Osteoblast (primary cell): Measurements from ENCODE around the gene GABPA. TPM values are rescaled to one million over a fixed set of nuclear protein-coding genes. Genes with fewer than 3 reads are reported as not detected.
A peak's percentile ranks its signal among the peaks of the same experiment; 100 is the strongest.
"Not testable (repeated sequence)": the region's sequence is repeated elsewhere in the genome, so short reads cannot be mapped to it uniquely, and the experiment has no call there.

Experiments
- DNase-seq: peaks from one replicate; pipeline ENCODE4 v3.0.0; 2011; ENCODE audit warnings: low spot score, mixed read lengths; ENCODE audit not compliant: insufficient read length; ENCODE audit errors: missing footprints
- H2AFZ ChIP-seq: 2 replicates; pipeline ENCODE4 v1.6.0; 2011; ENCODE audit warnings: mild to moderate bottlenecking, low read length
- H3K27ac ChIP-seq: 2 replicates; pipeline ENCODE4 v1.5.1; 2011; ENCODE audit warnings: mild to moderate bottlenecking, low read depth, low read length, moderate library complexity
- H3K27me3 ChIP-seq: 2 replicates; pipeline ENCODE4 v1.6.0; 2012; ENCODE audit warnings: mild to moderate bottlenecking, control low read depth, inconsistent platforms, low read length, moderate library complexity; ENCODE audit not compliant: insufficient read depth
- H3K36me3 ChIP-seq: 2 replicates; pipeline ENCODE4 v1.5.1; 2011; ENCODE audit warnings: mild to moderate bottlenecking, low read length, control low read depth, moderate library complexity; ENCODE audit not compliant: insufficient read depth
- H3K4me1 ChIP-seq: 2 replicates; pipeline ENCODE4 v1.5.1; 2011; ENCODE audit warnings: mild to moderate bottlenecking, low read length, control low read depth, moderate library complexity; ENCODE audit not compliant: insufficient read depth
- H3K4me2 ChIP-seq: 2 replicates; pipeline ENCODE4 v1.6.0; 2011; ENCODE audit warnings: mild to moderate bottlenecking, low read length; ENCODE audit not compliant: insufficient read depth
- H3K4me3 ChIP-seq: fragments of 200-600 bp; sonication (generic); 3 replicates; pipeline ENCODE4 v1.5.1; 2012; ENCODE audit warnings: mild to moderate bottlenecking, low read length, inconsistent platforms; ENCODE audit not compliant: insufficient read depth
- H3K79me2 ChIP-seq: 2 replicates; pipeline ENCODE4 v1.6.0; 2012; ENCODE audit warnings: mild to moderate bottlenecking, low read length, control low read depth, inconsistent platforms; ENCODE audit not compliant: insufficient read depth
- H3K9me3 ChIP-seq: 2 replicates; pipeline ENCODE4 v1.5.1; 2011; ENCODE audit warnings: low read depth, low read length, control low read depth
- H4K20me1 ChIP-seq: 2 replicates; pipeline ENCODE4 v1.6.0; 2012; ENCODE audit warnings: mild to moderate bottlenecking, low read length, control low read depth; ENCODE audit not compliant: insufficient read depth
- CTCF ChIP-seq: IDR thresholded peaks from 2 replicates; pipeline ENCODE4 v1.5.1; 2011; ENCODE audit warnings: mild to moderate bottlenecking, low read depth, low read length, moderate library complexity; ENCODE audit errors: extremely low read depth
- total RNA-seq: library from RNA; depleted of rRNA; stranded (reverse); fragments of >200 nt; gene quantifications from 2 replicates; pipeline ENCODE4 v1.2.3, GENCODE V29; 2012

GABPA gene
- total RNA-seq, 1 donor: 28.6 TPM

- Histone ChIP-seq H3K4me3 (no peak overlapping the region), H3K4me1 (no peaks in the 10 kb centered on the region), H2AFZ (no peak overlapping the region), H3K9me3 (no peaks in the 10 kb centered on the region), H3K36me3 (no peaks in the 10 kb centered on the region), H3K27ac (no peak overlapping the region), H3K27me3 (no peaks in the 10 kb centered on the region), H4K20me1 (no peaks in the 10 kb centered on the region), H3K4me2 (no peak overlapping the region), H3K79me2 (no peaks in the 10 kb centered on the region)
- no peak for DNase-seq
- no peak for TF ChIP-seq CTCF
Measured at GRCh38 chr21:25776440-25776839, 41.7 kb downstream of the GABPA start.

- not testable (repeated sequence) for DNase-seq, H3K4me2 ChIP-seq, H2AFZ ChIP-seq, H3K4me1 ChIP-seq, H3K36me3 ChIP-seq, H3K4me3 ChIP-seq, H4K20me1 ChIP-seq, H3K79me2 ChIP-seq, H3K27ac ChIP-seq, H3K9me3 ChIP-seq, H3K27me3 ChIP-seq
Measured at GRCh38 chr21:25778126-25778875, 43.5 kb downstream of the GABPA start.

- peaks cover 8% of the 10 kb centered on the region for H3K4me1 ChIP-seq
- H3K79me2 ChIP-seq: no peaks in the 10 kb centered on the region
- H4K20me1 ChIP-seq: no peaks in the 10 kb centered on the region
- H3K27ac ChIP-seq: no peak overlapping the region
- H3K9me3 ChIP-seq: no peaks in the 10 kb centered on the region
- DNase-seq: no peak
- H2AFZ ChIP-seq: no peak overlapping the region
- H3K4me2 ChIP-seq: no peak overlapping the region
- H3K4me3 ChIP-seq: no peak overlapping the region
- no peak for TF ChIP-seq CTCF
- no peaks in the 10 kb centered on the region for H3K36me3 ChIP-seq
- peaks cover 6% of the 10 kb centered on the region for H3K27me3 ChIP-seq
Measured at GRCh38 chr21:25788677-25789076, 53.9 kb downstream of the GABPA start.

- peak overlapping the region; percentile 95 for H3K4me2 ChIP-seq
- no peaks in the 10 kb centered on the region for H3K9me3 ChIP-seq
- peak overlapping the region; percentile 97 for H2AFZ ChIP-seq
- peaks cover 8% of the 10 kb centered on the region for H3K4me1 ChIP-seq
- peak; percentile 46 for TF ChIP-seq CTCF
- no peaks in the 10 kb centered on the region for H4K20me1 ChIP-seq
- no peaks in the 10 kb centered on the region for H3K36me3 ChIP-seq
- H3K79me2 ChIP-seq: no peaks in the 10 kb centered on the region
- no peak overlapping the region for H3K27ac ChIP-seq
- DNase-seq: no peak
- H3K4me3 ChIP-seq: peak overlapping the region; percentile 70
- peaks cover 6% of the 10 kb centered on the region for H3K27me3 ChIP-seq
Measured at GRCh38 chr21:25790122-25790877, 55.5 kb downstream of the GABPA start.
